Measurements from ENCODE around the gene MIEF1.

DNA sequence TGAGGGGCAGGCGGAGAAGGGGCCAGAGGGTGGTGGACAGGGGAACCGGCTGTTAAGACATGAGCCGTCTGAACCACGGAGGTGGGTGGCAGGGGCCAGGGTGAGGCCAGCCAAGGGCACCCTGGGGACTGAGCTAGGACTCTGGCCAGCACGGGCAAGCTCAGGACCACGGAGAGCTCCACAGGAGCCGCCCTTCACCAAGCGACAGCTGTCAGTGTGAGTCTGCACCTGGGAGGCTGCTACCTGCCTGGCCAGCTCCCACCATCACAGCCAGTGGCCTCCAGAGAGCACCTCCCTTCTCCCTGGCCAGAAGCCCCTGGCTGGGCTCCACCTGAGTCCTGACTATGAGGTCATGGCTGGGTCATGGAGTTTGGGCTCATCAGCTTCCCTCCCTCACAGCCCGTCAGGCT, 23.6 kb upstream of the MIEF1 start:
- no peak for TF ChIP-seq EP300 (IDR thresholded peaks at IDR 0.05)
- no peak for TF ChIP-seq CTCF (IDR thresholded peaks at IDR 0.05)
- TF ChIP-seq POLR2AphosphoS5 (IDR thresholded peaks at IDR 0.05), result no peak

Measured in stomach (tissue), 4 donors.